Stomach (tissue), 9 donors: Measurements from ENCODE around the gene OTOG. TPM values are rescaled to one million over a fixed set of nuclear protein-coding genes. Genes with fewer than 3 reads are reported as not detected.
A peak's percentile ranks its signal among the peaks of the same experiment; 100 is the strongest.

Experiments used
- DNase-seq, 2 donors: peaks; one replicate each; pipeline versions ENCODE4 v3.0.0 to v3.0.0-alpha.2; 2013 to 2019
- H3K27ac ChIP-seq, 5 donors: fragments of 200-600 bp in 4 of 5; sonication (generic) in 4 of 5; one replicate each; pipeline ENCODE4 v1.5.1; 2013 to 2019; ENCODE audit warnings: mild to moderate bottlenecking in 1 of 5, moderate library complexity in 1 of 5
- H3K27me3 ChIP-seq, 3 donors: fragments of 200-600 bp; sonication (generic); one replicate each; pipeline ENCODE4 v1.5.1; 2017 to 2019; ENCODE audit warnings: mixed run types in 1 of 3
- H3K36me3 ChIP-seq, 4 donors: fragments of 200-600 bp; sonication (generic); 1 replicate in 3 of 4; 2 replicates in 1 of 4; pipeline ENCODE4 v1.5.1; 2016 to 2019
- H3K4me1 ChIP-seq, 4 donors: fragments of 200-600 bp; sonication (generic); one replicate each; pipeline ENCODE4 v1.5.1; 2016 to 2019
- H3K4me3 ChIP-seq, 4 donors: fragments of 200-600 bp; sonication (generic) in 3 of 4; one replicate each; pipeline ENCODE4 v1.5.1; 2016 to 2019; ENCODE audit warnings: mild to moderate bottlenecking in 1 of 4
- H3K9me3 ChIP-seq, 4 donors: fragments of 200-600 bp; sonication (generic); one replicate each; pipeline ENCODE4 v1.5.1; 2016 to 2019
- CTCF ChIP-seq, 7 experiments: fragments of 450-650 bp in 4 of 7; fragments of 200-600 bp in 3 of 7; sonication (generic) in 3 of 7; IDR thresholded peaks; one replicate each; pipeline ENCODE4 v1.5.1; 2016 to 2019; ENCODE audit warnings: antibody characterized with exemption in 7 of 7, control low read depth in 2 of 7, mild to moderate bottlenecking in 1 of 7
- EP300 ChIP-seq: sonication (generic); formaldehyde crosslinking; IDR thresholded peaks from one replicate; pipeline ENCODE4 v1.6.1; 2017; ENCODE audit warnings: antibody characterized with exemption
- POLR2A ChIP-seq, 4 donors: fragments of 450-650 bp; IDR thresholded peaks; one replicate each; pipeline ENCODE4 v1.6.1; 2016; ENCODE audit warnings: antibody characterized with exemption in 4 of 4, control low read depth in 2 of 4, mild to moderate bottlenecking in 1 of 4, moderate library complexity in 1 of 4
- POLR2AphosphoS5 ChIP-seq, 3 donors: sonication (generic); formaldehyde crosslinking; IDR thresholded peaks; one replicate each; pipeline ENCODE4 v1.6.1; 2016; ENCODE audit warnings: antibody characterized with exemption in 3 of 3
- WGBS, 5 donors: extraction: QIAGEN DNeasy Blood & Tissue Kit in 3 of 5; methylation state at CpG; one replicate each; pipeline versions ENCODE4 v1.1.5 to v1.1.7; 2013 to 2018; 5-methylcytosine and 5-hydroxymethylcytosine counted together
- intact Hi-C: fragments of 100-400 bp; cut with DNase I; formaldehyde crosslinking; loops from one replicate; pipeline ENCODE4 v1.15.1; 2023; ENCODE audit warnings: low total_unique reads
- polyA plus RNA-seq, 3 donors: library from polyadenylated mRNA; stranded (reverse); fragments of 200-250 nt; gene quantifications; one replicate each; pipeline ENCODE4 v1.2.3, GENCODE V29; 2013
- total RNA-seq, 5 donors: library from RNA; depleted of rRNA; stranded (reverse); fragments of >200 nt; gene quantifications; one replicate each; pipeline versions ENCODE4 v1.1.0 to v1.2.3, GENCODE V29; 2014 to 2016
- donor health status: healthy with polysubstance abuse.
- donor health status: Bipolar disorder and iron deficiency.
- donor health status: healthy.

OTOG gene
- total and polyA plus RNA-seq, 8 donors = not detected

GRCh38 chr11:17629113-17629512, 82.1 kb downstream of the OTOG start:
- H3K36me3 ChIP-seq = no peaks in the 10 kb centered on the region
- intact Hi-C loops = no loop called here
- TF ChIP-seq CTCF (IDR thresholded peaks at IDR 0.05) (no peak), EP300 (no peak), POLR2A (IDR thresholded peaks at IDR 0.05) (no peak), POLR2AphosphoS5 (IDR thresholded peaks at IDR 0.05) (no peak)
- no peaks in the 10 kb centered on the region for H3K4me1 ChIP-seq
- H3K27ac ChIP-seq = no peak overlapping the region
- DNase-seq = peak in 1 of 2 donors; percentile 18
- peaks cover 0 to 13% (median 0%) of the 10 kb centered on the region in 3 donors for H3K27me3 ChIP-seq
- H3K4me3 ChIP-seq = no peak overlapping the region
- H3K9me3 ChIP-seq = peaks cover 0 to 7% (median 5%) of the 10 kb centered on the region in 4 donors
- WGBS, 5 donors = 73 to 85% (median 78%) methylated on average over 4 to 5 of the region's 5 CpGs

- Histone ChIP-seq H3K27ac (no peak overlapping the region), H3K27me3 (peaks cover 0 to 9% (median 0%) of the 10 kb centered on the region in 3 donors), H3K36me3 (no peaks in the 10 kb centered on the region), H3K4me3 (no peak overlapping the region), H3K9me3 (peaks cover 0 to 6% (median 4%) of the 10 kb centered on the region in 4 donors), H3K4me1 (no peaks in the 10 kb centered on the region)
- TF ChIP-seq EP300 (no peak), POLR2AphosphoS5 (IDR thresholded peaks at IDR 0.05) (no peak), POLR2A (IDR thresholded peaks at IDR 0.05) (no peak), CTCF (IDR thresholded peaks at IDR 0.05) (no peak)
- DNase-seq = no peak
- intact Hi-C loops = no loop called here
- WGBS, 5 donors = 77 to 87% (median 80%) methylated on average over 2 of the region's 2 CpGs
Observed at GRCh38 chr11:17630936-17631335, 83.9 kb downstream of the OTOG start.

- WGBS, 5 donors = 90 to 94% (median 92%) methylated on average over 13 to 19 of the region's 19 CpGs
- DNase-seq = no peak
- TF ChIP-seq EP300 (no peak), POLR2A (IDR thresholded peaks at IDR 0.05) (no peak), CTCF (IDR thresholded peaks at IDR 0.05) (no peak), POLR2AphosphoS5 (IDR thresholded peaks at IDR 0.05) (no peak)
- Histone ChIP-seq H3K4me1 (no peaks in the 10 kb centered on the region), H3K36me3 (no peaks in the 10 kb centered on the region), H3K9me3 (no peaks in the 10 kb centered on the region), H3K27ac (no peak overlapping the region), H3K27me3 (peaks cover 0 to 9% (median 0%) of the 10 kb centered on the region in 3 donors), H3K4me3 (no peak overlapping the region)
- intact Hi-C loops = no loop called here
Observed at GRCh38 chr11:17631702-17632365, 84.8 kb downstream of the OTOG start.

- no peaks in the 10 kb centered on the region for H3K4me1 ChIP-seq
- no peak for TF ChIP-seq EP300
- TF ChIP-seq POLR2AphosphoS5 (IDR thresholded peaks at IDR 0.05) = no peak
- TF ChIP-seq POLR2A (IDR thresholded peaks at IDR 0.05) = no peak
- TF ChIP-seq CTCF (IDR thresholded peaks at IDR 0.05) = no peak
- 86 to 96% (median 88%) methylated on average over 6 to 11 of the region's 11 CpGs for WGBS, 5 donors
- peaks cover 0 to 9% (median 0%) of the 10 kb centered on the region in 3 donors for H3K27me3 ChIP-seq
- no peak for DNase-seq
- no peaks in the 10 kb centered on the region for H3K9me3 ChIP-seq
- H3K36me3 ChIP-seq = no peaks in the 10 kb centered on the region
- no peak overlapping the region for H3K27ac ChIP-seq
- intact Hi-C loops = no loop called here
- no peak overlapping the region for H3K4me3 ChIP-seq
Observed at GRCh38 chr11:17633279-17633986, 86.4 kb downstream of the OTOG start.
